Lung (tissue), 12 donors: ENCODE data around the gene DNAJC1. TPM values are rescaled to one million over a fixed set of nuclear protein-coding genes. Genes with fewer than 3 reads are reported as not detected.

Source experiments
- ATAC-seq: fragments of 200-7000 bp; cut with Tn5 transposase; one replicate; pipeline ENCODE4 v1.9.1; 2020; ENCODE audit warnings: moderate number of reproducible peaks; ENCODE audit not compliant: insufficient read depth, low FRiP score
- DNase-seq, 3 donors: peaks; one replicate each; pipeline ENCODE4 v3.0.0-alpha.2; 2013 to 2017
- H3K27ac ChIP-seq, 2 donors: one replicate each; pipeline ENCODE4 v1.5.1; 2013; ENCODE audit warnings: mild to moderate bottlenecking in 2 of 2, moderate library complexity in 2 of 2, control low read depth in 1 of 2, inconsistent platforms in 1 of 2, low read depth in 1 of 2, low read length in 1 of 2
- H3K27me3 ChIP-seq, 3 donors: one replicate each; pipeline ENCODE4 v1.5.1; 2013; ENCODE audit warnings: low read length in 2 of 3; ENCODE audit not compliant: control insufficient read depth in 3 of 3, insufficient read depth in 3 of 3
- H3K36me3 ChIP-seq, 4 donors: one replicate each; pipeline ENCODE4 v1.5.1; 2013; ENCODE audit warnings: low read length in 4 of 4, mild to moderate bottlenecking in 1 of 4, moderate library complexity in 1 of 4; ENCODE audit not compliant: control insufficient read depth in 4 of 4, insufficient read depth in 4 of 4
- H3K4me1 ChIP-seq, 5 donors: one replicate each; pipeline ENCODE4 v1.5.1; 2013; ENCODE audit warnings: low read length in 5 of 5, mild to moderate bottlenecking in 2 of 5, moderate library complexity in 1 of 5; ENCODE audit not compliant: control insufficient read depth in 5 of 5, insufficient read depth in 5 of 5
- H3K4me3 ChIP-seq: one replicate; pipeline ENCODE4 v1.5.1; 2013; ENCODE audit warnings: mild to moderate bottlenecking, control low read depth, moderate library complexity
- H3K9ac ChIP-seq, 2 donors: one replicate each; pipeline ENCODE4 v1.5.1; 2013; ENCODE audit warnings: low read length in 2 of 2, control low read depth in 1 of 2; ENCODE audit not compliant: insufficient read depth in 1 of 2
- H3K9me3 ChIP-seq, 4 donors: one replicate each; pipeline ENCODE4 v1.5.1; 2013; ENCODE audit warnings: low read length in 3 of 4, mild to moderate bottlenecking in 1 of 4, moderate library complexity in 1 of 4; ENCODE audit not compliant: control insufficient read depth in 4 of 4, insufficient read depth in 3 of 4
- WGBS, 2 donors: extraction: QIAGEN DNeasy Blood & Tissue Kit; methylation state at CpG; one replicate each; pipeline ENCODE4 v1.1.7; 2013; 5-methylcytosine and 5-hydroxymethylcytosine counted together
- polyA plus RNA-seq, 2 donors: library from polyadenylated mRNA; stranded (reverse); fragments of 200-250 nt; gene quantifications; one replicate each; pipeline ENCODE4 v1.2.1, GENCODE V29; 2013
- total RNA-seq, 2 donors: library from RNA; depleted of rRNA in 1 of 2; stranded (reverse); fragments of >200 nt in 1 of 2; gene quantifications; one replicate each; pipeline ENCODE4 v1.2.1, GENCODE V29; 2014 to 2021
- TF ChIP-seq, protein P1 (sequence below): IDR thresholded peaks from 2 replicates; pipeline ENCODE4 v1.5.1; 2012; ENCODE audit warnings: mild to moderate bottlenecking; ENCODE audit errors: control extremely low read depth, extremely low read depth
- donor health status: control.
- donor health status: control.
- donor health status: Bipolar disorder and iron deficiency.
- donor health status: healthy.
- donor health status: DM: yes; HTN: yes; CAD: no.

DNAJC1 gene
- total and polyA plus RNA-seq, 4 donors, result 31.0 to 38.2 (median 35.6) TPM

DNA sequence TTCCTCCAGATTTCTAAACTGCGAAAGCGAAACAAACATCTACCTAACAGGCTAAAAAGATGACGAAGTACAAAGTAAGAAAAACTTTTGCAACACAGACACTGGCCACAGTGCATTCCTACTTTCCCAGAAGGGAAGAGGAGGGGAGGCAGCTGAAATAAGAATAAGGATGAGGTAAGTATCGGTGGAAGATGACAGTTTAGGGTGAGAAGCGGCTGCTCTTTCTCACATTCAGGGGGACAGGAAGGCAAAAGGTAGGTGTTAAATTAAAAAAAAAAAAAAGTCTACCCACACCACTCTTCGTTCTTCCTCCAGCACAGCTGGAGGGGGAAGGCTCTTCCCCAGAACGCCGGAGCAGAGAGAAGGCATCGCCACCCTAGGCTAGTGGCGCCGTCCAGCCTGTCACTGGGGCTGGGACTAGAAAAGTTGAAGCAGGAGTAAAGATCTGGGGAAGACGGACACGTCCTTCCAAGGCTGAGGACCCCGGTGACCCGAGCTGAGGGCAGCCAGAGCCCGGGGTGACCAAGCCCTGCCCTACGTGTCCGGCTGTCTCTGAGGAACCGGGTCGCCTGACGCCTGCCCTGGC lies 846 bp downstream of the DNAJC1 start:
- WGBS, 2 donors, result 0% methylated on average over 20 to 21 of the region's 21 CpGs
- no peak for ATAC-seq
- peak overlapping the region; percentile 97 to 98 for H3K27ac ChIP-seq
- TF ChIP-seq, protein P1, sequence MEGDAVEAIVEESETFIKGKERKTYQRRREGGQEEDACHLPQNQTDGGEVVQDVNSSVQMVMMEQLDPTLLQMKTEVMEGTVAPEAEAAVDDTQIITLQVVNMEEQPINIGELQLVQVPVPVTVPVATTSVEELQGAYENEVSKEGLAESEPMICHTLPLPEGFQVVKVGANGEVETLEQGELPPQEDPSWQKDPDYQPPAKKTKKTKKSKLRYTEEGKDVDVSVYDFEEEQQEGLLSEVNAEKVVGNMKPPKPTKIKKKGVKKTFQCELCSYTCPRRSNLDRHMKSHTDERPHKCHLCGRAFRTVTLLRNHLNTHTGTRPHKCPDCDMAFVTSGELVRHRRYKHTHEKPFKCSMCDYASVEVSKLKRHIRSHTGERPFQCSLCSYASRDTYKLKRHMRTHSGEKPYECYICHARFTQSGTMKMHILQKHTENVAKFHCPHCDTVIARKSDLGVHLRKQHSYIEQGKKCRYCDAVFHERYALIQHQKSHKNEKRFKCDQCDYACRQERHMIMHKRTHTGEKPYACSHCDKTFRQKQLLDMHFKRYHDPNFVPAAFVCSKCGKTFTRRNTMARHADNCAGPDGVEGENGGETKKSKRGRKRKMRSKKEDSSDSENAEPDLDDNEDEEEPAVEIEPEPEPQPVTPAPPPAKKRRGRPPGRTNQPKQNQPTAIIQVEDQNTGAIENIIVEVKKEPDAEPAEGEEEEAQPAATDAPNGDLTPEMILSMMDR, result no peak
- no peaks in the 10 kb centered on the region for H3K9me3 ChIP-seq
- peaks cover 0 to 13% (median 5%) of the 10 kb centered on the region in 5 donors for H3K4me1 ChIP-seq
- H3K4me3 ChIP-seq, result peak overlapping the region; percentile 80
- H3K9ac ChIP-seq, result peak overlapping the region; percentile 67 to 75
- H3K27me3 ChIP-seq, result no peaks in the 10 kb centered on the region
- peaks cover 0 to 4% (median 0%) of the 10 kb centered on the region in 4 donors for H3K36me3 ChIP-seq
- peak in 2 of 3 donors; percentile 69 to 75 for DNase-seq

DNA sequence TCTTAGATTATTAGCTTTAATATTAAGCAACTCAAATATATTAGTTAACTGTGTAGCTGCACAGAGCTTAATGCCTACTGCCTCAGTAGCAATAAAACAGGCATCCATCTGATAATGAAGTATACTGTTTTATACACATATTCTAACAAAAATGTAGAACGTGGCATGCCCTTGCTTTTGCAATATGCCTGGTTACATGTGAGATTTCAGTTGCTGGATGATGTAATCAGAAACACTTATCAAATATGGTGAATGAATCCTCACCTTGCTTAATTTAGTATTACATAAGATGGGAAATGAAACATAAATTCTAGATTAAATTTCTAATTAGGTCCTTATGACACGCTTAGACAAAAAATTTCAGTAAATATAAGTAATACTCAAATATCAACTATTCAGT lies 8.0 kb downstream of the DNAJC1 start:
- H3K27ac ChIP-seq, result no peak overlapping the region
- no peak overlapping the region for H3K9ac ChIP-seq
- TF ChIP-seq, protein P1, result no peak
- no peak for ATAC-seq
- WGBS, 2 donors, result 29 to 55% methylated on average over 2 of the region's 2 CpGs
- no peak for DNase-seq
- no peaks in the 10 kb centered on the region for H3K27me3 ChIP-seq
- H3K4me1 ChIP-seq, result peaks cover 0 to 2% (median 0%) of the 10 kb centered on the region in 5 donors
- H3K4me3 ChIP-seq, result no peak overlapping the region
- H3K36me3 ChIP-seq, result no peaks in the 10 kb centered on the region
- H3K9me3 ChIP-seq, result no peaks in the 10 kb centered on the region

DNA sequence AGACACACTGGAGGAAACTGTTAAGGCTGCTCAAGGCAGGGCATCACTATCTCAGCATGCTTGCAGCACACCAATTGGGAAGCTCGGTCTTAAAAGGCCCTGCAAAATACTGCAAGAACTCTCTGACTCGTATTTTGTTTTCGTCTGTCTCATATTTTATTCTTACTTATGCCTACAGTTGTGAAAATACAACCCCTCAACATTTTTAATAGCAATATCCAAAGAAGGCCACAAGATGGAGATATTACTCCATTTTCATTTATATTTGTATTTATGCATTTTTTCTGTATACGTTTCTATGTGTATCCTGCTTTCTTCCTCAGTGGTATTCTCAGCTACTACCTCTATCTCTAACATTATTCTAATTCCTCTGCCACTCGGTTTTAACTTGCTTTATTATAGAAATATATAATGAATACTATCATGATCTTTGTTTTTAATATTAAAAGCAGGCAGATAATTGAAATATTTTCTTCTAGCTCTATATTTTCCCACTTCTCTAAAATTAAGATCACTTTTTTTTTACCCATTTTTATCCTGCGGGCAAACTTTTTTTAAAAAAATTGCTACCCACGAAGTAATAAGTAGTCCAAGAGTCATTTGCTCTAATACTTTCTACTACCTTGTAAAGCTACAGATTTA lies 10.0 kb downstream of the DNAJC1 start:
- H3K36me3 ChIP-seq, result no peaks in the 10 kb centered on the region
- no peaks in the 10 kb centered on the region for H3K27me3 ChIP-seq
- no peak overlapping the region for H3K27ac ChIP-seq
- no peak overlapping the region for H3K4me3 ChIP-seq
- no peaks in the 10 kb centered on the region for H3K4me1 ChIP-seq
- ATAC-seq (no peak), DNase-seq (peak in 2 of 3 donors; percentile 60 to 65)
- no peaks in the 10 kb centered on the region for H3K9me3 ChIP-seq
- TF ChIP-seq, protein P1, result peak; percentile 30
- no peak overlapping the region for H3K9ac ChIP-seq
- WGBS, 2 donors, result 70 to 73% methylated on average over 7 of the region's 7 CpGs
